K562 (cell line): ENCODE measurements around the gene ATP5F1A. TPM values are rescaled to one million over a fixed set of nuclear protein-coding genes. Genes with fewer than 3 reads are reported as not detected.

Experiments
- BCOR ChIP-seq: fragments of 450-650 bp; IDR thresholded peaks from 2 replicates; pipeline ENCODE4 v1.6.1; 2016
- CBFB ChIP-seq: sonication (generic); formaldehyde crosslinking; IDR thresholded peaks from 2 replicates; pipeline ENCODE4 v1.4.0; 2020; ENCODE audit warnings: mild to moderate bottlenecking, missing genetic modification reagents
- CHCHD3 ChIP-seq: fragments of 250-450 bp; sonication (Bioruptor Pico); IDR thresholded peaks from 2 replicates; pipeline ENCODE4 v2.1.2; 2022; ENCODE audit warnings: mild to moderate bottlenecking
- COPS2 ChIP-seq: fragments of 450-650 bp; conservative IDR thresholded peaks from 2 replicates; pipeline ENCODE4 v1.6.1; 2016; ENCODE audit warnings: mild to moderate bottlenecking, moderate library complexity
- CTBP1 ChIP-seq: fragments of 450-650 bp; IDR thresholded peaks from 2 replicates; pipeline ENCODE4 v1.6.1; 2016; ENCODE audit warnings: borderline replicate concordance
- EHMT2 ChIP-seq: fragments of 450-650 bp; IDR thresholded peaks from 2 replicates; pipeline ENCODE4 v1.6.1; 2018; ENCODE audit warnings: antibody characterized with exemption
- EZH2 ChIP-seq: IDR thresholded peaks from 2 replicates; pipeline ENCODE4 v1.6.1; 2012; ENCODE audit warnings: low read depth, mild to moderate bottlenecking, inconsistent platforms, low read length, borderline replicate concordance
- HMG20A ChIP-seq: fragments of 450-650 bp; formaldehyde crosslinking; conservative IDR thresholded peaks from 2 replicates; pipeline ENCODE4 v1.4.0; 2020; ENCODE audit warnings: mild to moderate bottlenecking, mixed read lengths
- HNRNPUL1 ChIP-seq: fragments of 200-400 bp; formaldehyde crosslinking; IDR thresholded peaks from 2 replicates; pipeline ENCODE4 v1.6.1; 2017; ENCODE audit warnings: low read length
- MECOM ChIP-seq: fragments of 250-450 bp; sonication (Bioruptor Pico); IDR thresholded peaks from 2 replicates; pipeline ENCODE4 v1.8.0; 2022; ENCODE audit warnings: inconsistent platforms
- PTBP1 ChIP-seq: fragments of 200-400 bp; formaldehyde crosslinking; IDR thresholded peaks from 2 replicates; pipeline ENCODE4 v1.6.1; 2017; ENCODE audit warnings: low read depth, low read length
- SMAD1 ChIP-seq: fragments of 150-350 bp; IDR thresholded peaks from 2 replicates; pipeline ENCODE4 v1.6.1; 2014; ENCODE audit warnings: low read length, low read depth; ENCODE audit not compliant: partially characterized antibody
- SMC3 ChIP-seq: conservative IDR thresholded peaks from 2 replicates; pipeline ENCODE4 v1.6.1; 2011; ENCODE audit warnings: low read depth, low read length, improper control_type of control experiment; ENCODE audit not compliant: insufficient read depth
- STAT5A ChIP-seq: IDR thresholded peaks from 2 replicates; pipeline ENCODE4 v1.6.1; 2012; ENCODE audit warnings: low read length, inconsistent platforms, borderline replicate concordance
- U2AF1 ChIP-seq: fragments of 200-400 bp; formaldehyde crosslinking; optimal IDR thresholded peaks from 2 replicates; pipeline ENCODE3; 2017; ENCODE audit warnings: mild to moderate bottlenecking, low read depth, low read length, moderate library complexity
- ZNF311 ChIP-seq: fragments of 250-450 bp; sonication (Bioruptor Pico); IDR thresholded peaks from 2 replicates; pipeline ENCODE4 v1.4.0; 2020; ENCODE audit warnings: mild to moderate bottlenecking, moderate library complexity
- ZNF445 ChIP-seq: fragments of 250-450 bp; sonication (Bioruptor Pico); IDR thresholded peaks from 2 replicates; pipeline ENCODE4 v1.4.0; 2020; ENCODE audit warnings: low read depth, mild to moderate bottlenecking, moderate library complexity
- ZNF644 ChIP-seq: fragments of 200-800 bp; sonication (Bioruptor generic); IDR thresholded peaks from 2 replicates; pipeline ENCODE4 v1.6.1; 2016; ENCODE audit warnings: low read depth, missing genetic modification characterization, missing compliant biosample characterization
- ZNF77 ChIP-seq: fragments of 250-450 bp; sonication (Bioruptor Pico); IDR thresholded peaks from 2 replicates; pipeline ENCODE4 v1.5.0; 2020
- ZNF830 ChIP-seq: fragments of 250-450 bp; sonication (Bioruptor Pico); IDR thresholded peaks from 2 replicates; pipeline ENCODE4 v1.5.0; 2021; ENCODE audit warnings: mild to moderate bottlenecking
- polyA plus RNA-seq, 8 experiments: library from polyadenylated mRNA; depleted of rRNA in 4 of 8; stranded (reverse) in 5 of 8; unstranded in 3 of 8; fragments of >200 nt; fragmentation: Nextera tagmentation in 2 of 8; fragmentation: Illumina TruSeq in 1 of 8; extraction: Ambion mirVana in 2 of 8; extraction: Trizol in 1 of 8; gene quantifications; 2 replicates each; pipeline versions ENCODE4 v1.2.1 to v1.2.3, GENCODE V29; 2011 to 2014; ENCODE audit warnings: inconsistent platforms in 1 of 8, missing spikeins in 1 of 8
- total RNA-seq, 7 experiments: library from RNA; depleted of rRNA in 6 of 7; stranded (reverse); fragments of >200 nt in 6 of 7; fragmentation: Illumina TruSeq in 2 of 7; extraction: Trizol in 2 of 7; gene quantifications; 2 replicates each; pipeline versions ENCODE4 v1.2.1 to v1.2.3, GENCODE V29; 2011 to 2021; ENCODE audit warnings: low replicate concordance in 1 of 7
- TF ChIP-seq, protein P1 (sequence below): fragments of 150-350 bp; IDR thresholded peaks from 2 replicates; pipeline ENCODE4 v1.6.1; 2014; ENCODE audit warnings: low read depth, mild to moderate bottlenecking, low read length, borderline replicate concordance
- TF ChIP-seq, protein P2 (sequence below): fragments of 450-650 bp; formaldehyde crosslinking; IDR thresholded peaks from 2 replicates; pipeline ENCODE4 v1.4.0; 2022; ENCODE audit warnings: missing genetic modification characterization
- TF ChIP-seq, protein P3 (sequence below): fragments of 250-450 bp; sonication (Bioruptor Pico); IDR thresholded peaks from 2 replicates; pipeline ENCODE4 v1.4.0; 2020; ENCODE audit warnings: borderline replicate concordance
- TF ChIP-seq, protein P4 (sequence below): fragments of 250-450 bp; sonication (Bioruptor Pico); IDR thresholded peaks from 2 replicates; pipeline ENCODE4 v1.5.0; 2020; ENCODE audit warnings: mild to moderate bottlenecking, borderline replicate concordance

Gene ATP5F1A
- total and polyA plus RNA-seq, 9 of the 15 experiments (the other 6 are each of a cell fraction or from before 2014, with no cell fraction given): 377 to 762 (median 490) TPM

DNA sequence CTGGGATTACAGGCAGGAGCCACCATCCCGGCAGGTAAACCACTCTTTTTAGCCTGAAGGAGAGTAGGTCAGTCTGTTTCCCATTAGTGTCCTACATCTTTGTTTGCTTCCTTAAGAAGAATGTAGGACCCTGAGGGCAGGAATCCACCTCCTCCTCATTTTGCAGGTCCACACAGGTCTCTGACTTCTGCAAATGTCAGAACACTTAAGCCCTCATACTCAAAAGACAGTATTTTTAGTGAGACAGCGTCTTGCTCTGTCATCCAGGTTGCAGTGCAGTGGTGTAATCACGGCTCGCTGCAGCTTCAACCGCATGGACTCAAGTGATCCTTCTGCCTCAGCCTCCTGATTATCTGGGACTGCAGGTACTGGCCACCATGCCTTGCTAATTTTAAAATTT, 35.3 kb downstream of the ATP5F1A start (continued):
- TF ChIP-seq, protein P1, sequence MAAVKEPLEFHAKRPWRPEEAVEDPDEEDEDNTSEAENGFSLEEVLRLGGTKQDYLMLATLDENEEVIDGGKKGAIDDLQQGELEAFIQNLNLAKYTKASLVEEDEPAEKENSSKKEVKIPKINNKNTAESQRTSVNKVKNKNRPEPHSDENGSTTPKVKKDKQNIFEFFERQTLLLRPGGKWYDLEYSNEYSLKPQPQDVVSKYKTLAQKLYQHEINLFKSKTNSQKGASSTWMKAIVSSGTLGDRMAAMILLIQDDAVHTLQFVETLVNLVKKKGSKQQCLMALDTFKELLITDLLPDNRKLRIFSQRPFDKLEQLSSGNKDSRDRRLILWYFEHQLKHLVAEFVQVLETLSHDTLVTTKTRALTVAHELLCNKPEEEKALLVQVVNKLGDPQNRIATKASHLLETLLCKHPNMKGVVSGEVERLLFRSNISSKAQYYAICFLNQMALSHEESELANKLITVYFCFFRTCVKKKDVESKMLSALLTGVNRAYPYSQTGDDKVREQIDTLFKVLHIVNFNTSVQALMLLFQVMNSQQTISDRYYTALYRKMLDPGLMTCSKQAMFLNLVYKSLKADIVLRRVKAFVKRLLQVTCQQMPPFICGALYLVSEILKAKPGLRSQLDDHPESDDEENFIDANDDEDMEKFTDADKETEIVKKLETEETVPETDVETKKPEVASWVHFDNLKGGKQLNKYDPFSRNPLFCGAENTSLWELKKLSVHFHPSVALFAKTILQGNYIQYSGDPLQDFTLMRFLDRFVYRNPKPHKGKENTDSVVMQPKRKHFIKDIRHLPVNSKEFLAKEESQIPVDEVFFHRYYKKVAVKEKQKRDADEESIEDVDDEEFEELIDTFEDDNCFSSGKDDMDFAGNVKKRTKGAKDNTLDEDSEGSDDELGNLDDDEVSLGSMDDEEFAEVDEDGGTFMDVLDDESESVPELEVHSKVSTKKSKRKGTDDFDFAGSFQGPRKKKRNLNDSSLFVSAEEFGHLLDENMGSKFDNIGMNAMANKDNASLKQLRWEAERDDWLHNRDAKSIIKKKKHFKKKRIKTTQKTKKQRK: no peak
- TF ChIP-seq, protein P2, sequence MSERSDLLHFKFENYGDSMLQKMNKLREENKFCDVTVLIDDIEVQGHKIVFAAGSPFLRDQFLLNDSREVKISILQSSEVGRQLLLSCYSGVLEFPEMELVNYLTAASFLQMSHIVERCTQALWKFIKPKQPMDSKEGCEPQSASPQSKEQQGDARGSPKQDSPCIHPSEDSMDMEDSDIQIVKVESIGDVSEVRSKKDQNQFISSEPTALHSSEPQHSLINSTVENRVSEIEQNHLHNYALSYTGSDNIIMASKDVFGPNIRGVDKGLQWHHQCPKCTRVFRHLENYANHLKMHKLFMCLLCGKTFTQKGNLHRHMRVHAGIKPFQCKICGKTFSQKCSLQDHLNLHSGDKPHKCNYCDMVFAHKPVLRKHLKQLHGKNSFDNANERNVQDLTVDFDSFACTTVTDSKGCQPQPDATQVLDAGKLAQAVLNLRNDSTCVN (CRISPR knock-in tag): no peak
- TF ChIP-seq, protein P3, sequence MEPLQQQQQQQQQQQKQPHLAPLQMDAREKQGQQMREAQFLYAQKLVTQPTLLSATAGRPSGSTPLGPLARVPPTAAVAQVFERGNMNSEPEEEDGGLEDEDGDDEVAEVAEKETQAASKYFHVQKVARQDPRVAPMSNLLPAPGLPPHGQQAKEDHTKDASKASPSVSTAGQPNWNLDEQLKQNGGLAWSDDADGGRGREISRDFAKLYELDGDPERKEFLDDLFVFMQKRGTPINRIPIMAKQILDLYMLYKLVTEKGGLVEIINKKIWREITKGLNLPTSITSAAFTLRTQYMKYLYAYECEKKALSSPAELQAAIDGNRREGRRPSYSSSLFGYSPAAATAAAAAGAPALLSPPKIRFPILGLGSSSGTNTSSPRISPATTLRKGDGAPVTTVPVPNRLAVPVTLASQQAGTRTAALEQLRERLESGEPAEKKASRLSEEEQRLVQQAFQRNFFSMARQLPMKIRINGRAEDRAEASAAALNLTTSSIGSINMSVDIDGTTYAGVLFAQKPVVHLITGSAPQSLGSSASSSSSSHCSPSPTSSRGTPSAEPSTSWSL (CRISPR knock-in tag): no peak
- TF ChIP-seq ZNF77 (CRISPR knock-in tag) (no peak), CTBP1 (no peak), SMAD1 (no peak), COPS2 (no peak), EHMT2 (no peak), EZH2 (no peak), BCOR (no peak), ZNF445 (CRISPR knock-in tag) (no peak), ZNF644 (tag) (no peak), PTBP1 (no peak), ZNF830 (CRISPR knock-in tag) (no peak), HMG20A (no peak), HNRNPUL1 (no peak), ZNF311 (CRISPR knock-in tag) (no peak), SMC3 (no peak), CBFB (CRISPR knock-in tag) (no peak), CHCHD3 (no peak), U2AF1 (no peak), MECOM (CRISPR knock-in tag) (no peak), STAT5A (no peak)
- TF ChIP-seq, protein P4, sequence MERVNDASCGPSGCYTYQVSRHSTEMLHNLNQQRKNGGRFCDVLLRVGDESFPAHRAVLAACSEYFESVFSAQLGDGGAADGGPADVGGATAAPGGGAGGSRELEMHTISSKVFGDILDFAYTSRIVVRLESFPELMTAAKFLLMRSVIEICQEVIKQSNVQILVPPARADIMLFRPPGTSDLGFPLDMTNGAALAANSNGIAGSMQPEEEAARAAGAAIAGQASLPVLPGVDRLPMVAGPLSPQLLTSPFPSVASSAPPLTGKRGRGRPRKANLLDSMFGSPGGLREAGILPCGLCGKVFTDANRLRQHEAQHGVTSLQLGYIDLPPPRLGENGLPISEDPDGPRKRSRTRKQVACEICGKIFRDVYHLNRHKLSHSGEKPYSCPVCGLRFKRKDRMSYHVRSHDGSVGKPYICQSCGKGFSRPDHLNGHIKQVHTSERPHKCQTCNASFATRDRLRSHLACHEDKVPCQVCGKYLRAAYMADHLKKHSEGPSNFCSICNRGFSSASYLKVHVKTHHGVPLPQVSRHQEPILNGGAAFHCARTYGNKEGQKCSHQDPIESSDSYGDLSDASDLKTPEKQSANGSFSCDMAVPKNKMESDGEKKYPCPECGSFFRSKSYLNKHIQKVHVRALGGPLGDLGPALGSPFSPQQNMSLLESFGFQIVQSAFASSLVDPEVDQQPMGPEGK (CRISPR knock-in tag): no peak
